ENCODE data around the gene CANX. TPM values are rescaled to one million over a fixed set of nuclear protein-coding genes. Genes with fewer than 3 reads are reported as not detected.
A peak's percentile ranks its signal among the peaks of the same experiment; 100 is the strongest.
"Not testable (repeated sequence)": the region's sequence is repeated elsewhere in the genome, so short reads cannot be mapped to it uniquely, and the experiment has no call there.

Gene CANX
- 273 TPM for total RNA-seq

- Histone ChIP-seq H3K4me3 (ENCODE audit: low read length) (peak within 1 kb of the TSS; percentile 97), H3K4me1 (ENCODE audit: insufficient read depth, low read length) (peaks cover 54% of the 10 kb centered on the region), H3K9me3 (ENCODE audit: low read depth, low read length) (no peaks in the 10 kb centered on the region), H3K27me3 (ENCODE audit: insufficient read depth, low read length) (no peaks in the 10 kb centered on the region)
Measured at GRCh38 chr5:179698935-179699615, at the start of gene CANX. CANX (plus strand) TSS chr5:179698967; CDS start chr5:179705682, 6,715 bp downstream.

- H3K27me3 ChIP-seq (ENCODE audit: insufficient read depth, low read length); H3K4me1 ChIP-seq (ENCODE audit: insufficient read depth, low read length); H3K4me3 ChIP-seq (ENCODE audit: low read length); H3K9me3 ChIP-seq (ENCODE audit: low read depth, low read length): not testable (repeated sequence)
Measured at GRCh38 chr5:179649166-179649703, 49.5 kb upstream of the CANX start.

GRCh38 chr5:179650245-179650644, 48.5 kb upstream of the CANX start:
- H3K9me3 ChIP-seq (ENCODE audit: low read depth, low read length); H3K4me3 ChIP-seq (ENCODE audit: low read length); H3K4me1 ChIP-seq (ENCODE audit: insufficient read depth, low read length); H3K27me3 ChIP-seq (ENCODE audit: insufficient read depth, low read length): not testable (repeated sequence)

- not testable (repeated sequence) for H3K9me3 ChIP-seq (ENCODE audit: low read depth, low read length); H3K4me1 ChIP-seq (ENCODE audit: insufficient read depth, low read length); H3K4me3 ChIP-seq (ENCODE audit: low read length); H3K27me3 ChIP-seq (ENCODE audit: insufficient read depth, low read length)
Measured at GRCh38 chr5:179653135-179653534, 45.6 kb upstream of the CANX start.

GRCh38 chr5:179657302-179658178, 41.2 kb upstream of the CANX start:
- not testable (repeated sequence) for H3K4me3 ChIP-seq (ENCODE audit: low read length); H3K4me1 ChIP-seq (ENCODE audit: insufficient read depth, low read length); H3K9me3 ChIP-seq (ENCODE audit: low read depth, low read length); H3K27me3 ChIP-seq (ENCODE audit: insufficient read depth, low read length)

GRCh38 chr5:179658179-179658856, 40.4 kb upstream of the CANX start:
- not testable (repeated sequence) for H3K4me1 ChIP-seq (ENCODE audit: insufficient read depth, low read length); H3K27me3 ChIP-seq (ENCODE audit: insufficient read depth, low read length); H3K9me3 ChIP-seq (ENCODE audit: low read depth, low read length)
- H3K4me3 ChIP-seq (ENCODE audit: low read length), result peak overlapping the region; percentile 23

- H3K27me3 ChIP-seq (ENCODE audit: insufficient read depth, low read length); H3K4me3 ChIP-seq (ENCODE audit: low read length); H3K4me1 ChIP-seq (ENCODE audit: insufficient read depth, low read length); H3K9me3 ChIP-seq (ENCODE audit: low read depth, low read length): not testable (repeated sequence)
Measured at GRCh38 chr5:179661647-179662046, 37.1 kb upstream of the CANX start.

GRCh38 chr5:179668391-179668790, 30.4 kb upstream of the CANX start:
- Histone ChIP-seq H3K27me3 (ENCODE audit: insufficient read depth, low read length) (no peaks in the 10 kb centered on the region), H3K9me3 (ENCODE audit: low read depth, low read length) (no peaks in the 10 kb centered on the region), H3K4me3 (ENCODE audit: low read length) (no peak overlapping the region), H3K4me1 (ENCODE audit: insufficient read depth, low read length) (no peaks in the 10 kb centered on the region)

- Histone ChIP-seq H3K27me3 (ENCODE audit: insufficient read depth, low read length) (no peaks in the 10 kb centered on the region), H3K9me3 (ENCODE audit: low read depth, low read length) (no peaks in the 10 kb centered on the region), H3K4me3 (ENCODE audit: low read length) (peak overlapping the region; percentile 73), H3K4me1 (ENCODE audit: insufficient read depth, low read length) (peaks cover 30% of the 10 kb centered on the region)
Measured at GRCh38 chr5:179678223-179679013, 20.3 kb upstream of the CANX start.

GRCh38 chr5:179679014-179679674, 19.6 kb upstream of the CANX start:
- peak overlapping the region; percentile 73 for H3K4me3 ChIP-seq (ENCODE audit: low read length)
- peaks cover 30% of the 10 kb centered on the region for H3K4me1 ChIP-seq (ENCODE audit: insufficient read depth, low read length)
- no peaks in the 10 kb centered on the region for H3K9me3 ChIP-seq (ENCODE audit: low read depth, low read length)
- no peaks in the 10 kb centered on the region for H3K27me3 ChIP-seq (ENCODE audit: insufficient read depth, low read length)

GRCh38 chr5:179680014-179680779, 18.6 kb upstream of the CANX start:
- Histone ChIP-seq H3K9me3 (ENCODE audit: low read depth, low read length) (no peaks in the 10 kb centered on the region), H3K4me3 (ENCODE audit: low read length) (no peak overlapping the region), H3K4me1 (ENCODE audit: insufficient read depth, low read length) (peaks cover 30% of the 10 kb centered on the region), H3K27me3 (ENCODE audit: insufficient read depth, low read length) (no peaks in the 10 kb centered on the region)

- Histone ChIP-seq H3K9me3 (ENCODE audit: low read depth, low read length) (no peaks in the 10 kb centered on the region), H3K4me1 (ENCODE audit: insufficient read depth, low read length) (peaks cover 30% of the 10 kb centered on the region), H3K27me3 (ENCODE audit: insufficient read depth, low read length) (no peaks in the 10 kb centered on the region), H3K4me3 (ENCODE audit: low read length) (no peak within 1 kb of the TSS)
Measured at GRCh38 chr5:179680780-179681401, 17.9 kb upstream of the CANX start, which contains the start of gene CBY3. CBY3 (minus strand) TSS chr5:179681034; CDS start chr5:179680918, 116 bp downstream.

- H3K4me1 ChIP-seq (ENCODE audit: insufficient read depth, low read length); H3K4me3 ChIP-seq (ENCODE audit: low read length); H3K27me3 ChIP-seq (ENCODE audit: insufficient read depth, low read length); H3K9me3 ChIP-seq (ENCODE audit: low read depth, low read length): not testable (repeated sequence)
Measured at GRCh38 chr5:179689212-179689611, 9.6 kb upstream of the CANX start.
